Right ventricle myocardium inferior (tissue), 1 donor: Measurements from ENCODE around the gene CPT2. TPM values are rescaled to one million over a fixed set of nuclear protein-coding genes. Genes with fewer than 3 reads are reported as not detected.

Experiments used
- ATAC-seq: fragments of 200-7000 bp; cut with Tn5 transposase; one replicate; pipeline ENCODE4 v1.9.1; 2020; ENCODE audit warnings: mild to moderate bottlenecking, moderate library complexity
- DNase-seq: peaks from one replicate; pipeline ENCODE4 v3.0.0; 2021; ENCODE audit errors: missing footprints
- intact Hi-C: fragments of 100-400 bp; cut with DNase I; formaldehyde crosslinking; loops from one replicate; pipeline ENCODE4 v1.11.0; 2022
- total RNA-seq: library from RNA; stranded (reverse); fragmentation: NEBNext Ultra II Directional; extraction: Animal tissue kit (Norgen Biotek cat#: 25700); gene quantifications from one replicate; pipeline ENCODE4 v1.2.1, GENCODE V29; 2021
- donor health status: DM: no; HTN: yes; CAD: no; lungs with severe emphysema.

CPT2 gene
- total RNA-seq, 1 donor from 2014 or later, result 37.7 TPM

- ATAC-seq (no peak), DNase-seq (no peak)
- intact Hi-C loops, result no loop called here
Measured at GRCh38 chr1:53249706-53250105, 53.1 kb downstream of the CPT2 start.

- ATAC-seq, result no peak
- DNase-seq, result no peak
- intact Hi-C loops, result no loop called here
Measured at GRCh38 chr1:53250325-53250724, 53.7 kb downstream of the CPT2 start.

GRCh38 chr1:53254011-53254640, 57.5 kb downstream of the CPT2 start:
- intact Hi-C loops, result no loop called here
- DNase-seq (no peak), ATAC-seq (no peak)

GRCh38 chr1:53255031-53255430, 58.4 kb downstream of the CPT2 start:
- ATAC-seq, result no peak

GRCh38 chr1:53256511-53257453, 60.2 kb downstream of the CPT2 start:
- no peak for ATAC-seq
- intact Hi-C loops, result no loop called here

More at GRCh38 chr1:53255031-53255430, 58.4 kb downstream of the CPT2 start:
- intact Hi-C loops, result no loop called here
- DNase-seq, result no peak

GRCh38 chr1:53257454-53258081, 60.9 kb downstream of the CPT2 start:
- intact Hi-C loops, result no loop called here
- no peak for ATAC-seq
- DNase-seq, result no peak

More at GRCh38 chr1:53256511-53257453, 60.2 kb downstream of the CPT2 start:
- no peak for DNase-seq

GRCh38 chr1:53258216-53258615, 61.6 kb downstream of the CPT2 start:
- ATAC-seq (no peak), DNase-seq (no peak)
- intact Hi-C loops, result no loop called here

GRCh38 chr1:53259932-53260331, 63.3 kb downstream of the CPT2 start:
- DNase-seq, result no peak
- intact Hi-C loops, result no loop called here

GRCh38 chr1:53260631-53261247, 64.1 kb downstream of the CPT2 start:
- intact Hi-C loops, result no loop called here
- DNase-seq, result no peak
- no peak for ATAC-seq

More at GRCh38 chr1:53259932-53260331, 63.3 kb downstream of the CPT2 start:
- ATAC-seq, result no peak

- intact Hi-C loops, result no loop called here
- ATAC-seq, result no peak
Measured at GRCh38 chr1:53262000-53262399, 65.4 kb downstream of the CPT2 start.

More at GRCh38 chr1:53262000-53262399, 65.4 kb downstream of the CPT2 start:
- no peak for DNase-seq

Other genes starting within 250 kb of the CPT2 start
- 35.3 TPM for gene PODN, start 134.6 kb upstream of the CPT2 start, total RNA-seq
- not detected for gene SLC1A7, start 54.2 kb upstream of the CPT2 start, total RNA-seq
- gene CZIB, start 23.8 kb downstream of the CPT2 start, total RNA-seq, result 60.7 TPM
- gene MAGOH, start 41.7 kb downstream of the CPT2 start, total RNA-seq, result 24.0 TPM
- gene LRP8, start 131.2 kb downstream of the CPT2 start, total RNA-seq, result 1.2 TPM